ENCODE results near the gene ADORA2B. TPM values are rescaled to one million over a fixed set of nuclear protein-coding genes. Genes with fewer than 3 reads are reported as not detected.
"Not testable (repeated sequence)": the region's sequence is repeated elsewhere in the genome, so short reads cannot be mapped to it uniquely, and the experiment has no call there.

The ADORA2B gene
- polyA plus RNA-seq, 3 donors = 0.22 to 0.92 (median 0.85) TPM

DNA sequence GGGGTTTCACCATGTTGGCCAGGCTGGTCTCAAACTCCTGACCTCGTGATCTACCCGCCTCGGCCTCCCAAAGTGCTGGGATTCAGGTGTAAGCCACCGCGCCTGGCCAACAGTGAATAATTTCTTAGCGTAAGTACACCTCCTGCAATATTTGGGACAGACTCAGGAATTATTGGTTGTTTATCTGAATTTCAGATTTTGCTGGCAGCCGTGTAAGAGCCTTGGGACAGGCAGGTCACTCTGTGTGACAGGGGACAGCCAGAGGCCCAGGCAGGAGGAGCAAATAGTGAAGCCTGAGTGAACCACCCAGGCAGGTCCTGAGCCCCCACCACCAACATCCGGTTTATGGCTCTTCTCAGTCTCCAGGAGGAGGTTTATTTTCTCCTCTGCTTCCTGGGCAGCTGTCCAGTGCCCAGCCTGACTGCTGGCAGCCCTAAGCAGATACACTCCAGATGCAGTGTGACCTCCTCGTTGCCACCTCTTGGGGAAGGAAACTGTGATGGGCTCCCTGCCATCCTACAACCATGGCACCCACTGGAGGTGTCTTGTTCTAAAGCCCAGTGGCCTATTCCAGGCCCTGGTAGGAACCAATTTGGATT is 26.2 kb upstream of the ADORA2B start:
- 82 to 90% (median 88%) methylated on average over 9 of the region's 9 CpGs for WGBS, 3 donors
- no peak overlapping the region for H3K27ac ChIP-seq (ENCODE audit: low read depth, low read length)

DNA sequence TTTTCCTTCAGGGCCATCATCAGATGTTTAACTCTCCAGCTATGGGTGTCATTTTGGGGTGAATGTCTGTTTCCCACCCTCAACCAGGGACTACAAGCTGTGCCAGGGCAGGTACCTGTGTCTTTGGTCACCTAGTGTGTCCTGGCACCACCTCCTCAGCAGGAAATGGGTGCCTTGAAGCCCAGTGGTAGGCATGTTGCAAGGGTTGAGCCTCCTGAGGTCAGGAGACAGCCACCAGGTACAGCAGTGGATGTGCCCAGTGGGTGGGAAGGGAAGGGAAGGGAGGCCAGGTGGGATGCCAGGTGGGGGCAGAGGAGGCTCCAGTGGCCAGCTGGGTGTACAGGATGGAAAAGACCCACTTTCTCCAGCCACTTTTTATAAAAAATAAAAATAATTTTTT is 25.5 kb upstream of the ADORA2B start:
- H3K27ac ChIP-seq (ENCODE audit: low read depth, low read length) = no peak overlapping the region

DNA sequence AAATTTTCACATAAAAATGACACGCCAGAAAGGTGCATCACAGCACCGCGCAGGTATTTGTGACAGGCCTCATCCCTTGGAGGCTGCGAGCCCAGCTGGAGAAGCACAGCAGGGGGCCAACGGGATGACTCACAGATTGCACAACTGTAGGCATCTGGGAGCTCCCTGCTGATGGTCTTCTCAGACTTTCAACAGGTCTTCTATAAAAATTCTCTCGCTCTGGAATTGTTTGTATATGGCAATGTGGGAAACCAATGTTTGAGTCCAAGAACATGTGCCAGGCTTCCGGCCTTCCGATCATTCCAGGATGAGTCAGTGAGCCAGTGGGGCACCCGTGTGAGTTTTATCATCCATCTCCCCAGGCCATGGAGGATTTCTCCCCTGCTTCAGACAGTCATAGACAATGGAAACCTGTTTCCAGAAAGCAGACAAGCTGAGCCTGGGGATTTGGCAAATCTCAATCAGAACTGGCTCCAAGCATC is 24.1 kb upstream of the ADORA2B start:
- WGBS, 3 donors = 75 to 85% (median 77%) methylated on average over 9 of the region's 9 CpGs

DNA sequence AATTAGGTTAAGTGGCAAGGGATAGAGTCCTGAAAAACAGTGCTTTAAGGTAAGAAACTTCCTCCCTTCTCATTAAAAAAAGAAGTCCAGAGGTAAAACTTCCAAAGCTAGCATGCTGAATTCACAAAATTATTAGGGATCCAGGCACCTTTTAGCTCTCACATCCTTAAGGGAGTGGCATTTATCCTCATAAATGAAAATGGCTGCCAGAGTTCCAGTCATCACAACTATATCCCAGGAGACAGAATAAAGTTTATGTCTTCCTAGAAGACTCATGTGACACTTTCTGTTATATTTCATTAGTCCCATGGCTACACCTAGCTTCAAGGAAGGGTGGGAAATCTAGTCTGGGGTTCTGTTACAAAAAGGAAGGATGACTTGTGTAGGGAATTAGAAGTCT is 23.3 kb upstream of the ADORA2B start:
- no peak overlapping the region for H3K27ac ChIP-seq (ENCODE audit: low read depth, low read length)

More for the DNA sequence above, 24.1 kb upstream of the ADORA2B start:
- H3K27ac ChIP-seq (ENCODE audit: low read depth, low read length) = no peak overlapping the region

DNA sequence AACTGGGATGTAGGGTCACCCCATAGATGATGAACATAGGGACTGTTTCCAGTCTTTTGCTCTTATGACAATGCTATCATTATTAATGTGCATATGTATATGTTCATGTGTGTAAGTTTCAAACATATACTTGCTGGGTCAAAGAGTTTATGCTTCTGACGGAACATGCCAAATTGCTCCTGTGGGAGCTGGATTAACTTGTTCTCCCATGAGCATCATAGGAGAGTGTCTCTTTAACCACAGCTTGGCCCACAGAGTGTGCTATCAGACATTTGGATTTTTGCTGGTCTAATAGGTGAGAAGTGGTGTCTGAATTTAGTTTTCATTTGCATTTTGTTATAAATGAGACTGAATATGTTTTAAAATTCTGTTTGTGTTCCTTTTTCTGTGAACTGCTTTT is 22.3 kb upstream of the ADORA2B start:
- WGBS, 3 donors = 69 to 75% (median 70%) methylated on average over 1 of the region's 1 CpG
- H3K27ac ChIP-seq (ENCODE audit: low read depth, low read length) = no peak overlapping the region

DNA sequence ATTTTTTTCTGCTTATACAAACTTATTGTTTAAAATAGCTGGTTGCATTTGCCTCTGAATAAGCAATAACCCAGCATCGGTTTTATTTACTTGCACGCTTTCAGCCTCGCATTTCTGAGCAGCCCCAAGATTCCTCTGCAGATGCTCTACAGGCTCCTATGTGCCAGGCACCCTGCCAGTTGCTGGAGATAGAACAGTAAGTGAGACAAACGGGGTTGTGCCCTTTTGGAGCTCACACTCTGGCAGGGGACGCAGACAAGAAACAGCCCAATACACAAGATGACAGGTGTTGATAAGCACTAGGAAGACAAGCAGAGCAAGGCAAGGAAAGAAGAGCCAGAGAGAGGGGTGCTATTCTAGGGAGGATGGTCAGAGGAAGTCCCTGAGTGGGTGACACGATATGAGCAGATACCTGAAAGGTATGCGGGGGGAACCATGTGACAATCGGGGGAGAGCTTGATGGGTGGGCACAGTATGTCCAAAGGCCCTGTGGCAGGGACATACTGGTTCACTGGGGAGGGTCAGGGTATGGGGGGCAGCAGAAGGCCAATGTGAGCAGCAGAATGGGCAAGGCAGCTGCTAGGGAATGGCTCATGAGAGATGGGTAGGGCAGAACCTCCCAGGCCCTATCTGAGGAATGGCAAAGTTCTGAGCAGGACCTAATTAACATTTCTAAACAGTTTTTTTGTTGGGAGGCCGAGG is 18.7 kb upstream of the ADORA2B start:
- 69 to 74% (median 72%) methylated on average over 9 of the region's 9 CpGs for WGBS, 3 donors
- no peak overlapping the region for H3K27ac ChIP-seq (ENCODE audit: low read depth, low read length)

DNA sequence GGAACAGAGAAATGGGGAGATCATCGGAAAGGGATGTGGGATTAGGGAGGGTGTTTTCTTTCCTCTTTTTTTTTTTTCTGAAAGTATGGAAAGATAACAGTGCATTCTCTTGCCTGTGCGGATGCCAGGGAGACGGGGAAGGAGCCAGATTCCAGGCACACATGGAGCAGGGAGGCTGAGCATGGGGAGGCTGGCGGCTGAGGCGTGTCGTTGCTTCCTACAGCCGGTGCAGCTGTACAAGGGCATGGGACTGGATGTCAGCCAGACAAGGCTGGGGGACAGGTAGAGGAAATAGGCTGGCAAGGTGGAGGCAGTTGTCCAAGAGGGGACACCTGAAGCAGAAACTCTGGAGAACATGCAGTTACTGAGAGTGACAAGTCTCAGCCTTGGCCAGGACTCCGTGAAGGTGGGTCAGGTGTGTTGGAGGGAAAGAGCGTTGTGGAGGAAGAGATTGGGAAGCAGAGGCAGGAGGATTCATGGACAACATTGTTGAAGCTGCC is 16.6 kb upstream of the ADORA2B start:
- 37 to 54% (median 47%) methylated on average over 9 of the region's 9 CpGs for WGBS, 3 donors

DNA sequence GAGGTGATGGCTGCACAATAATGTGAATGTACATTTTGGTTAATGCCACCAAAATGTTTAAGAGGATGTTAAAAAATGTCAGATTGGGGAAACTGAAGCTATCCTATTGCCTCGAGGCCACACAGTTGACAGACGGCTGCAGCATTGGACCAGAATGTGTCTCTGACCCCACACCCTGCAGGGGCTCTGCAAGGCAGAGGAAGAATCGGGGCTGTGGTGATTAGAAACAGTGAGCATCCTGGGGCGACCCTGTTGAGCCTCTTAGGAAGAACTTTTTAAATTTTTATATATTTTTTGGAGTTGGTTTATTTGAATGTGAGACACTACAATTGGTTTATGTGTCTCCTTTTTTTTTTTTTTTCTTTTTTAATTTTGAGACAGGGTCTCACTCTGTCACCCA is 15.0 kb upstream of the ADORA2B start:
- 61 to 74% (median 67%) methylated on average over 4 of the region's 4 CpGs for WGBS, 3 donors
- H3K27ac ChIP-seq (ENCODE audit: low read depth, low read length) = no peak overlapping the region

More for the DNA sequence above, 16.6 kb upstream of the ADORA2B start:
- no peak overlapping the region for H3K27ac ChIP-seq (ENCODE audit: low read depth, low read length)

DNA sequence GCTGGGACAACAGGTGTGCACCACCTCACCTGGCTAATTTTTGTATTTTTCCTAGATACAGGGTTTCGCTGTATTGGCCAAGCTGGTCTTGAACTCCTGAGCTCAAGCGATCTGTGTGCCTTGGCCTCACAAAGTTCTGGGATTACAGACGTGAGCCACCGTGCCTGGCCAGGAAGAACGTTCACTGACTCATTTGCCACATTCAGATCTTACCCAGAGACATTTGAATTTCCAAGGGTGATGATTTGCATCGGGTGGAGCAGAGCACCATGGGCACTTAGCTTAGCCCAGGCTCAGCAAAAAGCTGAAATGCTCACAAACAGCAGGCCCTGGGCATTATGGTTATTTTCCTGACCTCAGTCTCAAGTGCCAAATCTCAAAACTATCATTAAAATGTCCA is 14.5 kb upstream of the ADORA2B start:
- no peak overlapping the region for H3K27ac ChIP-seq (ENCODE audit: low read depth, low read length)
- 80 to 83% (median 80%) methylated on average over 6 of the region's 6 CpGs for WGBS, 3 donors

DNA sequence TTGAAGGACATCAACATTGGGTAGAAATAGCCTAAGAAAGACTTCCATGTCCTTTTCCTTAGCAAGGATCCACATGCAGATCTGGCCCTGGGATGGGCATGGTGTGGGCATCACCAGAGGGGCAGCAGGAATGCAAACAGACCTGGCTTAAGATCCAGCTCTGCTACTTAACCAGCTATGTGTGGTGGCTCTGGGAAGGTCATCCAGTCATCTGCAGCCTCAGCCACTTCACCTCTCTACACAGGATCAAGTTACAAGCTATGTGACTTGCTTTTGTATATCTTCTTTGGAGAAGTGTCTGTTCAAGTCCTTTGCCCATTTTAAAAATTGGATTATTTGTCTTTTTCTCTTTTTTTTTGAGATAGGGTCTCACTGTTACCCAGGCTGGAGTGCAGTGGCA is 13.5 kb upstream of the ADORA2B start:
- no peak overlapping the region for H3K27ac ChIP-seq (ENCODE audit: low read depth, low read length)

DNA sequence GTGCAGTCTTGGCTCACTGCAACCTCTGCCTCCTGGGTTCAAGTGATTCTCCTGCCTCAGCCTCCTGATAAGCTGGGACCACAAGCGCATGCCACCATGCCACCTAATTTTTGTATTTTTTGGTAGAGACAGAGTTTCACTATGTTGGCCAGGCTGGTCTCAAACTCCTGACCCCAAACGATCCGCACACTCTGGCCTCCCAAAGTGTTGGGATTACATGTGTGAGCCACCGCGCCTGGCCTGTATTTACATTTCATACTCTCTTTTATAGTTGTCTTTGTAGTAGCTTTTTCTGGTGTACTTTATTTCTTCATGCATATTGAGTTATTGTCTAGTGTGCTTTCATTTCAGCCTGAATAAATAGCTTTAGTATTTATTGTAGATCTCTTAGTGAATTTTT is 10.1 kb upstream of the ADORA2B start:
- no peak overlapping the region for H3K27ac ChIP-seq (ENCODE audit: low read depth, low read length)
- 94 to 97% (median 96%) methylated on average over 5 of the region's 5 CpGs for WGBS, 3 donors

DNA sequence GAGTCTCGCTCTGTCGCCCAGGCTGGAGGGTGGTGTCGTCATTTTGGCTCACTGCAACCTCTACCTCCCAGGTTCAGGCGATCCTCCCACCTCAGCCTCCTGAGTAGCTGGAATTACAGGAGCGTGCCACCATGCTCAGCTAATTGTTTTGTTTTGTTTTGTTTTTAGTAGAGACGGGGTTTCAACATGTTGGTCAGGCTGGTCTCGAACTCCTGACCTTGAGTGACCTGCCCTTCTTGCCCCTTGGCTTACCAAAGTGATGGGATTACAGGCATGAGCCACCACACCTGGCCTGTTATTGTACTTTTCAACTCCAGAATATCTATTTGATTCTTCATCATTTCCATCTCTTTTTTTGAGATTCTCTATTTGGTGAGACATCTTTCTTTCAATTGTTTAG is 9.0 kb upstream of the ADORA2B start:
- WGBS, 3 donors = 96 to 98% (median 97%) methylated on average over 7 of the region's 7 CpGs
- H3K27ac ChIP-seq (ENCODE audit: low read depth, low read length) = no peak overlapping the region

DNA sequence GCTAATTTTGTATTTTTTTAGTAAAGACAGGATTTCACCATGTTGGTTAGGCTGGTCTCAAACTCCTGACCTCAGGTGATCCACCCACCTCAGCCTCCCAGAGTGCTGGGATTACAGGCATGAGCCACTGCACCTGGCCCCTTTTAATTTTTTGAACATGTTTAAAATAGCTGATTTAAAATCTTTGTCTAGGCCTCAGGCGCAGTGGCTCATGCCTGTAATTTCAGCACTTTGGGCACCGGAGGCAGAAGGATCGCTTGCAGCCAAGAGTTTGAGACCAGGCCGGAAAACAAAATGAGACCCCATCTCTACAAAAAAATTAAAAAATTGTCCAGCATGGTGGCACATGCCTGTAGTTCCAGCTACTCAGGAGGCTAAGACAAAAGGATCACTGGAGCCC is 8.4 kb upstream of the ADORA2B start:
- 98 to 99% (median 98%) methylated on average over 4 of the region's 4 CpGs for WGBS, 3 donors
- not testable (repeated sequence) for H3K27ac ChIP-seq (ENCODE audit: low read depth, low read length)

DNA sequence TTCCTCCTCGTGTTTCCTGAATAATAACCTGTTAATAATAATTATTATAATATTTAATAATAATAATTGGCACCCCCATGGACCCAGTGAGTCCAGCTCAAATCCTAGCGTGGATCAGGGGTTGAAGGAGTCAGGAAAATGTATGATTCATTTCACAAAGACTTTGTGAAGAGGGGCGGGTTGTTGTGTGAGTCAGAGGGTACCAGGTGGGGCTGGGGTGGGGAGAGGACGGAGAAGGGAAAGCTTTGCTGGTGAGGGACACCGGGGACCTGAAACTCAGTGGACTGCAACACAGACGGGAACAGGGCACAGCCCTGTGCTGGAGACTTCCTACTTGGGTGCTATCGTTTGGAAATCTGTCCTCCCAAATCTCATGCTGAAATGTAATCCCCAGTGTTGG is 3.1 kb upstream of the ADORA2B start:
- H3K27ac ChIP-seq (ENCODE audit: low read depth, low read length) = no peak overlapping the region
- WGBS, 3 donors = 88 to 90% (median 89%) methylated on average over 7 of the region's 7 CpGs

DNA sequence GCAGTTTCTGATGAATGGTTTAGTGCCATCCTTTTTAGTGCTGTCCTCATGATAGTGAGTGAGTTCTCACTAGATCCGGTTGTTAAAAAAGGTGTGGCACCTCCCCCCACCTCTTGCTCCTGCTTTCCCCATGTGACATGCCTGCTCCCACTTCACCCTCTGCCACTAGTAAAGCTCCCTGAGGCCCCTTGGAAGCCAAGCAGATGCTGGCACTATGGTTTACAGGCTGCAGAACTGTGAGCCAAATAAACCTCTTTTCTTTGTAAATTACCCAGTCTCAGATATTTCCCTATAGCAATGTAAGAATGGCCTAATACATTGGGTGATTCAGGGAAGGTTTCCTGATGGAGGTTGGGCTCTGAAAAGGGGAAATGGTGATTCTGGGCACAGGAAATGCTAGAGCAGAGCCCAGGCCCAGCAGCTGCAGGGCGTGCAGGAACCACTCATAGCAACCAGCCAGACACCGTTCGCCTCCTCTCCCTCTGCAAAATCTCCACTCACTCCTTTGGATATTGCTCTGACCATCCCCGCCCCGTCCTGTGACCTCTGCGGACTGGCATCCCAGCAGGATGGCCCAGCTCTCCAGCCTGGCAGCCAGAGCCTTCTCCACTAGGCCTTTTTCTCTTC is 2.6 kb upstream of the ADORA2B start:
- no peak overlapping the region for H3K27ac ChIP-seq (ENCODE audit: low read depth, low read length)
- 74 to 89% (median 77%) methylated on average over 7 of the region's 7 CpGs for WGBS, 3 donors

DNA sequence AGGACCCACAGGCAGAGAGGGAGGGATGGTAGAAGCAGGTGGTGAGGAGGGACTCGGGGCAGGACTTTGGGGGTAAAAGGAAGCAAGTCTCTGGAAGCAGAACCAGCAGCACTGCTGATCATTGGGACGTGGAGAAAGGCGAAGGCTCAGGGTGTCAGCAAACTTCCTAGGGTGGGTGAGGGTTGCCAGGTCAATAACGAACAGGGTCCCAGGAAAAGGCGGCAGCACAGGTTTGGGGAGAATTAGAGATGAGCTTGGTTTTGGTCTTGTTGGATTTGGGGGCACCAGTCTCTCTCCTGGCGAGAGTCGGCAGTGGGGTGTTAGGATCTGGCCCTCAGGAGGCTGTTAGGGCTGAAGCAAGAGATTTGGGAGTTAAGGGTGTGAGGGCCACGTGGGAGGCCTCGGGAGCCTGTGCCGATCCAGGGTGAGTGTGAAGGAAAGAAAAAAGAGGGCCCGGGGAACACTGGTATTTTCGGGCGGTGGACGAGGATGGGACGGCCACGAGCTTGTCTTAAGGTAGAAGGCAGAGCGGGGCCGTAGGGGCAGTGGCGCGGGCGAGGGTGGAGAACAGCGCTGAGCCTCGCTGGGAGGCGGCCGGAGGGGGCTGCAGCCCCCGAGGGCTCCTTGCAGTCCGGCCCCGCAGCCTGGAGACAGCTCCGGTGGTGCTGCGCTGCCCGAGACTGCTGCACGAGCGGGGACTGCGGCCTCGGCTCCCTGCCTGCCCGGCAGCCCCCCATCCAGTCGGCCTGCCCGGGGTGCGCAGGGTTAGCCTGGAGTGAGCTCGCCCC is 765 bp upstream of the ADORA2B start:
- 18 to 20% (median 20%) methylated on average over 37 to 40 of the region's 40 CpGs for WGBS, 3 donors
- no peak overlapping the region for H3K27ac ChIP-seq (ENCODE audit: low read depth, low read length)

DNA sequence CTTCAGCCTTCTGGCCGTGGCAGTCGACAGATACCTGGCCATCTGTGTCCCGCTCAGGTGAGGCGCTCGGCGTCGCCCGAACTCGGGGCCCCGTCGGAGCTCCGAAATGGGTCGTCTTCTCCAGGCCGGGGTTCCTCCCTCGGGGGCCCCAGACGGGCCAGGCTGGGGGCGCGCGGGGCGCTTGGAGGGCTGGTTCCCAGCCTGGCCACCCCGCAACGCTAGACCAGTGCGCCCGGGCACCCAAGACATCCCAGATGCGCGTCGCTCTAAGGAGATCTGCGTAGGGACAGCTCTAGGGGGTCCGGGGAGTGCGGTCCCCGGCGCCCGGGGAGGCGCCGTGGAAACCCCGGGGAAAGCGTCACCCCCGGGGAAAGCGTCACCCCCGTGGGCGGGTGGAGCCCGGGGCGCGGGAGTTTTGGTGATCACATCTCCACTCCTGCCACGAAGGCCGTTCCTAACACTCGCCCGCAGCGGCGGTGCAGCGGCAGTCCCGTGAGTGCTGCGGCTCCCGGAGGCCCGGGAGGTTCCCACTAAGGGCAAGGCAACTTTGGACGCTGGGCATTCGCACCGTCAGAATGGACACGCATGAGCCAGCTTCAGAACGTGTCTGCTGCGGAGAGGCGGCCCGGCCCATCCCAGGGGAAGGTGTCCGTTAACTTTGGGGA is 729 bp downstream of the ADORA2B start:
- 3 to 7% (median 5%) methylated on average over 63 to 64 of the region's 64 CpGs for WGBS, 3 donors
- H3K27ac ChIP-seq (ENCODE audit: low read depth, low read length) = no peak overlapping the region

DNA sequence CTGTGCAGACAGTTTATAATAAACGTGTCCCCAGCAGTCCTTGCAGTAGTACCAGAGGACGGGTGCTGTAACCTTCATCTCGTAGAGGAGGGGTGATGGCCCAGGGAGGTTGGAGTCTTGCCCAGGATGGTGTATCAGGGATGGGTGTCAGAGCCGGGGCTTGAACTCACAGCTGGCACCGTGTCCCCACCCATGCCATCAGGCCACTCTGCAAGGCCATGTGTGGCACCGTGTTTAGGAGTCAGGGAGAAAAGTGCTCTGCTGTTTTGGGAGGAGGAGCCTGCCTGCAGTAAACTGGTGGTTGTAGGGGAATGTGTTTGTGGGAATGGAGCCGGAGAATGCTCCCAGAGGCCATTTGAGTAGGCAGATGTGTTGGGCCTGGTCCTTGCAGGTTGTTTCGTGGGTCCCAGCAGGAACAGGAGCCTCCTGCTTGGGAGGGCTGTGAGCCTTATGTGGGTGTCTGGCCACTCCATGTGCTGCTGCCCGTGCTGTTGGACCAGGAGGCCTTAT is 1.7 kb downstream of the ADORA2B start:
- 73 to 77% (median 75%) methylated on average over 9 of the region's 9 CpGs for WGBS, 3 donors
- H3K27ac ChIP-seq (ENCODE audit: low read depth, low read length) = no peak overlapping the region

Measured in adipose tissue (tissue), 3 donors.